MM.1S (cell line): ENCODE results near the gene PCDHGB5.
"Not testable (repeated sequence)": the region's sequence is repeated elsewhere in the genome, so short reads cannot be mapped to it uniquely, and the experiment has no call there.

ENCODE experiments used
- DNase-seq: peaks from one replicate; pipeline ENCODE4 v3.0.0-alpha.2; 2015
- H2AFZ ChIP-seq: fragments of 300-600 bp; sonication (generic); 2 replicates; pipeline ENCODE4 v1.6.0; 2016; ENCODE audit warnings: antibody characterized with exemption, low read length
- H3F3A ChIP-seq: fragments of 300-600 bp; sonication (generic); 2 replicates; pipeline ENCODE4 v1.6.1; 2016; ENCODE audit warnings: mild to moderate bottlenecking, antibody characterized with exemption, low read length, moderate library complexity, mixed read lengths; ENCODE audit not compliant: insufficient read depth
- H3K27ac ChIP-seq: fragments of 300-600 bp; sonication (generic); 2 replicates; pipeline ENCODE4 v1.5.1; 2016; ENCODE audit warnings: mild to moderate bottlenecking, low read length
- H3K27me3 ChIP-seq: fragments of 300-600 bp; sonication (generic); replicated peaks from 2 replicates; pipeline ENCODE4 v1.6.0; 2016; ENCODE audit warnings: low read length; ENCODE audit not compliant: insufficient read depth
- H3K36me3 ChIP-seq: fragments of 300-600 bp; sonication (generic); replicated peaks from 2 replicates; pipeline ENCODE4 v1.6.1; 2016; ENCODE audit warnings: mild to moderate bottlenecking, low read length, mixed read lengths; ENCODE audit not compliant: insufficient read depth
- H3K4me1 ChIP-seq: fragments of 300-600 bp; sonication (generic); 2 replicates; pipeline ENCODE4 v1.6.1; 2016; ENCODE audit warnings: low read length, mixed read lengths
- H3K4me2 ChIP-seq: fragments of 300-600 bp; sonication (generic); 2 replicates; pipeline ENCODE4 v1.6.0; 2016; ENCODE audit warnings: low read depth, low read length
- H3K4me3 ChIP-seq: fragments of 300-600 bp; sonication (generic); 2 replicates; pipeline ENCODE4 v1.5.1; 2016; ENCODE audit warnings: low read length, mixed read lengths
- H3K79me2 ChIP-seq: fragments of 300-600 bp; sonication (generic); 2 replicates; pipeline ENCODE4 v1.6.1; 2016; ENCODE audit warnings: mixed run types, low read length, mixed read lengths
- H3K9ac ChIP-seq: fragments of 300-600 bp; sonication (generic); 2 replicates; pipeline ENCODE4 v1.6.1; 2016; ENCODE audit warnings: low read length, mixed read lengths
- H3K9me2 ChIP-seq: fragments of 300-600 bp; sonication (generic); replicated peaks from 2 replicates; pipeline ENCODE4 v1.6.1; 2016; ENCODE audit warnings: mild to moderate bottlenecking, low read length, mixed read lengths; ENCODE audit not compliant: insufficient read depth
- H3K9me3 ChIP-seq: fragments of 300-600 bp; sonication (generic); replicated peaks from 2 replicates; pipeline ENCODE4 v1.6.1; 2016; ENCODE audit warnings: mild to moderate bottlenecking, low read length, mixed read lengths; ENCODE audit not compliant: insufficient read depth
- H4K20me1 ChIP-seq: fragments of 300-600 bp; sonication (generic); 2 replicates; pipeline ENCODE4 v1.6.1; 2016; ENCODE audit warnings: mild to moderate bottlenecking, low read length, moderate library complexity, mixed read lengths; ENCODE audit not compliant: insufficient read depth
- EZH2 ChIP-seq: fragments of 300-600 bp; sonication (generic); optimal IDR thresholded peaks from 2 replicates; pipeline ENCODE3; 2017; ENCODE audit warnings: low read depth, mild to moderate bottlenecking, antibody characterized with exemption, low read length, mixed read lengths
- EZH2phosphoT487 ChIP-seq: fragments of 300-600 bp; sonication (generic); IDR thresholded peaks from 2 replicates; pipeline ENCODE4 v1.6.1; 2018; ENCODE audit warnings: antibody characterized with exemption, low read length
- TF ChIP-seq, protein P1 (sequence below): fragments of 300-600 bp; sonication (generic); IDR thresholded peaks from 2 replicates; pipeline ENCODE4 v1.5.1; 2016; ENCODE audit warnings: antibody characterized with exemption, low read length, mixed read lengths

PCDHGB5 gene

GRCh38 chr5:141393267-141393666 is 4.5 kb upstream of the PCDHGB5 start:
- H3K4me2 ChIP-seq = no peak overlapping the region
- no peak for TF ChIP-seq EZH2
- no peak for TF ChIP-seq EZH2phosphoT487
- TF ChIP-seq, protein P1, sequence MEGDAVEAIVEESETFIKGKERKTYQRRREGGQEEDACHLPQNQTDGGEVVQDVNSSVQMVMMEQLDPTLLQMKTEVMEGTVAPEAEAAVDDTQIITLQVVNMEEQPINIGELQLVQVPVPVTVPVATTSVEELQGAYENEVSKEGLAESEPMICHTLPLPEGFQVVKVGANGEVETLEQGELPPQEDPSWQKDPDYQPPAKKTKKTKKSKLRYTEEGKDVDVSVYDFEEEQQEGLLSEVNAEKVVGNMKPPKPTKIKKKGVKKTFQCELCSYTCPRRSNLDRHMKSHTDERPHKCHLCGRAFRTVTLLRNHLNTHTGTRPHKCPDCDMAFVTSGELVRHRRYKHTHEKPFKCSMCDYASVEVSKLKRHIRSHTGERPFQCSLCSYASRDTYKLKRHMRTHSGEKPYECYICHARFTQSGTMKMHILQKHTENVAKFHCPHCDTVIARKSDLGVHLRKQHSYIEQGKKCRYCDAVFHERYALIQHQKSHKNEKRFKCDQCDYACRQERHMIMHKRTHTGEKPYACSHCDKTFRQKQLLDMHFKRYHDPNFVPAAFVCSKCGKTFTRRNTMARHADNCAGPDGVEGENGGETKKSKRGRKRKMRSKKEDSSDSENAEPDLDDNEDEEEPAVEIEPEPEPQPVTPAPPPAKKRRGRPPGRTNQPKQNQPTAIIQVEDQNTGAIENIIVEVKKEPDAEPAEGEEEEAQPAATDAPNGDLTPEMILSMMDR = no peak
- no peaks in the 10 kb centered on the region for H3K9me3 ChIP-seq
- H3K36me3 ChIP-seq = no peaks in the 10 kb centered on the region
- no peak overlapping the region for H3K4me3 ChIP-seq
- H4K20me1 ChIP-seq = no peaks in the 10 kb centered on the region
- H3K9ac ChIP-seq = no peak overlapping the region
- H3K79me2 ChIP-seq = no peaks in the 10 kb centered on the region
- no peak overlapping the region for H2AFZ ChIP-seq
- no peaks in the 10 kb centered on the region for H3K9me2 ChIP-seq
- H3K4me1 ChIP-seq = no peaks in the 10 kb centered on the region
- no peak overlapping the region for H3K27ac ChIP-seq
- H3K27me3 ChIP-seq = 0 out of 2 replicates have a peak, but pooled peaks cover 5% of the 10 kb centered on the region
- H3F3A ChIP-seq = no peaks in the 10 kb centered on the region
- DNase-seq = no peak

DNA sequence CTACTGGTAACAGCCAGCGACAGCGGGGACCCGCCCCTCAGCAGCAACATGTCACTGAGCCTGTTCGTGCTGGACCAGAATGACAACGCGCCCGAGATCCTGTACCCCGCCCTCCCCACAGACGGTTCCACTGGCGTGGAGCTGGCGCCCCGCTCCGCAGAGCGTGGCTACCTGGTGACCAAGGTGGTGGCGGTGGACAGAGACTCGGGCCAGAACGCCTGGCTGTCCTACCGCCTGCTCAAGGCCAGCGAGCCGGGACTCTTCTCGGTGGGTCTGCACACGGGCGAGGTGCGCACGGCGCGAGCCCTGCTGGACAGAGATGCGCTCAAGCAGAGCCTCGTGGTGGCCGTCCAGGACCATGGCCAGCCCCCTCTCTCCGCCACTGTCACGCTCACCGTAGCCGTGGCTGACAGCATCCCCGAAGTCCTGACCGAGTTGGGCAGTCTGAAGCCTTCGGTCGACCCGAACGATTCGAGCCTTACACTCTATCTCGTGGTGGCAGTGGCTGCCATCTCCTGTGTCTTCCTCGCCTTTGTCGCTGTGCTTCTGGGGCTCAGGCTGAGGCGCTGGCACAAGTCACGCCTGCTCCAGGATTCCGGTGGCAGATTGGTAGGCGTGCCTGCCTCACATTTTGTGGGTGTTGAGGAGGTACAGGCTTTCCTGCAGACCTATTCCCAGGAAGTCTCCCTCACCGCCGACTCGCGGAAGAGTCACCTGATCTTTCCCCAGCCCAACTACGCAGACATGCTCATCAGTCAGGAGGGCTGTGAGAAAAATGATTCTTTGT is 3.2 kb upstream of the PCDHGB5 start:
- H3K79me2 ChIP-seq, H3K4me1 ChIP-seq, H3K36me3 ChIP-seq, H3K27ac ChIP-seq, H3K9me2 ChIP-seq, DNase-seq, H3K9ac ChIP-seq, H3F3A ChIP-seq, H3K4me3 ChIP-seq, H4K20me1 ChIP-seq, H2AFZ ChIP-seq, H3K9me3 ChIP-seq, H3K27me3 ChIP-seq, H3K4me2 ChIP-seq: not testable (repeated sequence)

DNA sequence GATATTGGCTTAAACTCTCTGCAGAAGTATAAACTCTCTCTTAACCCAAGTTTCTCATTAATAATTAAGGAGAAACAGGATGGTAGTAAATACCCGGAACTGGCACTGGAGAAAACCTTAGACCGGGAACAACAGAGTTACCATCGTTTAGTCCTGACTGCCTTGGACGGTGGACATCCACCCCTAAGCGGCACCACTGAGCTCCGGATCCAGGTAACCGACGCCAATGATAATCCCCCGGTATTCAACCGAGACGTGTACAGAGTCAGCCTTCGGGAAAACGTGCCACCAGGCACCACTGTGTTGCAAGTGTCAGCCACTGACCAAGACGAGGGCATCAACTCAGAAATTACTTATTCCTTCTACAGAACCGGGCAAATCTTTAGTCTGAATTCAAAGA is 861 bp downstream of the PCDHGB5 start:
- no peaks in the 10 kb centered on the region for H4K20me1 ChIP-seq
- no peaks in the 10 kb centered on the region for H3F3A ChIP-seq
- H3K36me3 ChIP-seq = no peaks in the 10 kb centered on the region
- no peak overlapping the region for H2AFZ ChIP-seq
- H3K9ac ChIP-seq = no peak overlapping the region
- no peaks in the 10 kb centered on the region for H3K9me2 ChIP-seq
- H3K27ac ChIP-seq = no peak overlapping the region
- peaks cover 10% of the 10 kb centered on the region; the same call in 1 of the 2 replicates for H3K27me3 ChIP-seq
- H3K4me1 ChIP-seq = no peaks in the 10 kb centered on the region
- H3K4me3 ChIP-seq = no peak overlapping the region
- no peak for DNase-seq
- TF ChIP-seq EZH2phosphoT487 = no peak
- TF ChIP-seq, protein P1 = no peak
- TF ChIP-seq EZH2 = no peak
- no peaks in the 10 kb centered on the region for H3K9me3 ChIP-seq
- no peak overlapping the region for H3K4me2 ChIP-seq
- no peaks in the 10 kb centered on the region for H3K79me2 ChIP-seq

GRCh38 chr5:141399555-141400258 is 2.0 kb downstream of the PCDHGB5 start:
- Histone ChIP-seq H2AFZ (no peak overlapping the region), H3K4me2 (no peak overlapping the region), H3K9me3 (no peaks in the 10 kb centered on the region), H3K27me3 (peaks cover 11% of the 10 kb centered on the region; the same call in 1 of the 2 replicates), H3K4me1 (no peaks in the 10 kb centered on the region), H3K4me3 (no peak overlapping the region), H3K27ac (no peak overlapping the region), H4K20me1 (no peaks in the 10 kb centered on the region), H3K9ac (no peak overlapping the region), H3K9me2 (no peaks in the 10 kb centered on the region), H3F3A (no peaks in the 10 kb centered on the region), H3K36me3 (no peaks in the 10 kb centered on the region), H3K79me2 (no peaks in the 10 kb centered on the region)
- no peak for TF ChIP-seq EZH2
- TF ChIP-seq, protein P1 = no peak
- TF ChIP-seq EZH2phosphoT487 = no peak
- DNase-seq = no peak
